Right lung (tissue), 10 donors: Measurements from ENCODE around the gene ZNF93. TPM values are rescaled to one million over a fixed set of nuclear protein-coding genes. Genes with fewer than 3 reads are reported as not detected.
A peak's percentile ranks its signal among the peaks of the same experiment; 100 is the strongest.
"Not testable (repeated sequence)": the region's sequence is repeated elsewhere in the genome, so short reads cannot be mapped to it uniquely, and the experiment has no call there.

Source experiments
- DNase-seq, 2 donors: peaks; one replicate each; pipeline ENCODE4 v3.0.0-alpha.2; 2013
- long read RNA-seq, 8 donors: transcript quantifications; one replicate each; lab custom pipeline, GENCODE V29; 2026
- polyA plus RNA-seq, 5 donors: library from polyadenylated mRNA; unstranded; fragments of 120-200 nt; gene quantifications; one replicate each; pipeline versions ENCODE4 v1.2.1 to v1.2.3, GENCODE V29; 2013; ENCODE audit warnings: inconsistent platforms in 1 of 5, low replicate concordance in 1 of 5; ENCODE audit not compliant: insufficient read length in 5 of 5, insufficient read depth in 1 of 5

ZNF93 gene
- 10 to 100 TPM; 11.2 to 24.2 (median 16.9) TPM for polyA plus RNA-seq
- long read RNA-seq, donor 1, transcript ZNF93-201 (4 exons, 2,648 nt), result major isoform, 6 of 6 reads
- long read RNA-seq, donor 1, partial matches to known transcripts, result 0 of 6 reads
- long read RNA-seq, donor 1, other reads (novel, unspliced or antisense), result 0 of 6 reads
- long read RNA-seq, donor 2, partial matches to known transcripts, result 0 of 2 reads
- long read RNA-seq, donor 2, other reads (novel, unspliced or antisense), result 0 of 2 reads
- long read RNA-seq, donor 3, transcript ZNF93-201 (4 exons, 2,648 nt), result major isoform, 5 of 5 reads
- long read RNA-seq, donor 3, partial matches to known transcripts, result 0 of 5 reads
- long read RNA-seq, donor 3, other reads (novel, unspliced or antisense), result 0 of 5 reads
- long read RNA-seq, donor 4, partial matches to known transcripts, result 0 of 4 reads
- long read RNA-seq, donor 4, other reads (novel, unspliced or antisense), result 0 of 4 reads
- long read RNA-seq, donor 5, transcript ZNF93-201 (4 exons, 2,648 nt), result major isoform, 5 of 5 reads
- long read RNA-seq, donor 5, partial matches to known transcripts, result 0 of 5 reads
- long read RNA-seq, donor 5, other reads (novel, unspliced or antisense), result 0 of 5 reads
- long read RNA-seq, donor 6, partial matches to known transcripts, result 0 of 3 reads
- long read RNA-seq, donor 6, other reads (novel, unspliced or antisense), result 0 of 3 reads
- long read RNA-seq, donor 7, partial matches to known transcripts, result 5 of 7 reads
- long read RNA-seq, donor 7, other reads (novel, unspliced or antisense), result 0 of 7 reads
- long read RNA-seq, donor 8, partial matches to known transcripts, result 0 of 1 reads
- long read RNA-seq, donor 8, other reads (novel, unspliced or antisense), result 0 of 1 reads

- DNase-seq, result peak; percentile 94 to 96
These were observed at the start of gene ZNF93 for GRCh38 chr19:19900729-19901444. Gene ZNF93, plus strand, starts transcription at chr19:19900946. Its CDS starts 143 bp downstream, at chr19:19901089.

- DNase-seq, result not testable (repeated sequence)
These were observed 49.0 kb upstream of the ZNF93 start for GRCh38 chr19:19851740-19852139.

GRCh38 chr19:19858751-19859150 is 42.0 kb upstream of the ZNF93 start:
- DNase-seq, result no peak

GRCh38 chr19:19860756-19861390 is 39.9 kb upstream of the ZNF93 start:
- peak; percentile 47 to 52 for DNase-seq

GRCh38 chr19:19865750-19866610 is 34.8 kb upstream of the ZNF93 start, which contains the start of gene ZNF253:
Gene ZNF253, plus strand, starts transcription at chr19:19865882. Its CDS starts 115 bp downstream, at chr19:19865997.
- peak; percentile 95 to 96 for DNase-seq

DNA sequence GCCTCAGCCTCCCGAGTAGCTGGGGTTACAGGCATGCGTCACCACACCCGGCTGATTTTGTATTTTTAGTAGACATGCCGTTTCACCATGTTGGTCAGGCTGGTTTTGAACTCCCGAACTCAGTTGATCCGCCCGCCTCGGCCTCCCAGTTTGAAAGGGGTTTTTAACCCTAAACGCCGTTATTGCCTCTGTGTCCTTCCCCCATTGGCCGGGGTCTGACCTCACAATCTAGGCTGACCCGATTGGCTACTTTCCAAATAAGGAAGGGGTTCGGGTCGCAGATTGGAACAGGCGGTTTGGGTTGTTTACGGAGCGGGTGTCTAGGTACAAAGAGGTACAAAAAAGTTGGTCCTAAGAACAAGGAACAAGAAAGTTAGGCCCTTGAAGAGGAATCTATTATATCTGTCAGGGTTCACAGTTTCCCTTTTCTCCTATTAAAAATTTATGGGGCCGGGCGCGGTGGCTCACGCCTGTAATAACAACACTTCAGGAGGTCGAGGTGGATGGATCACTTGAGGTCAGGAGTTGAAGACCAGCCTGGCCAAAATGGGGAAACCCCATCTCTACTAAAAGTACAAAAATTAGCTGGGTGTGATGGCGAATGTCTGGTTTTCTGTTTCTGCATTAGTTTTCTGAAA is 34.0 kb upstream of the ZNF93 start:
- peak in 1 of 2 donors; percentile 6 for DNase-seq

- not testable (repeated sequence) for DNase-seq
These were observed 30.7 kb upstream of the ZNF93 start for GRCh38 chr19:19870086-19870485.

- no peak for DNase-seq
These were observed 28.8 kb upstream of the ZNF93 start for GRCh38 chr19:19871932-19872331.

- DNase-seq, result no peak
These were observed 27.4 kb upstream of the ZNF93 start for GRCh38 chr19:19873381-19873780.

GRCh38 chr19:19877724-19878123 is 23.0 kb upstream of the ZNF93 start:
- peak; percentile 61 to 67 for DNase-seq

DNA sequence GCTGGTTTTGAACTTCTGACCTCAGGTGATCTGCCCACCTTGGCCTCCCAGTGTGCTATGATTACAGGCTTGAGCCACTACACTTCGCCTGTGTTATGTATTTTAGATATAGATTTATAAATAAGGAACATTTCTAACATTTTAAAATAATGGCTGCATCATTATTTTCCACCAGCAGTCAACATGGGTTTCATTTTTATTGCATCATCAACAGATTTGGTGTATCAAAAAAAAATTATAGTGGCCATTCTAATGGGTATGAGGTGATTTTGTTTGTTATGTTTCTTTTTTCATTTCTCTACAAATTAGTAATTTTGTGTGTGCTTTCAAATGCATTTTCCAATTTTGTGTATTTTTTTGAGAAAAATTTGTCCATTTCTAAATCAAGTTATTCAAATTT is 16.2 kb upstream of the ZNF93 start:
- no peak for DNase-seq

DNA sequence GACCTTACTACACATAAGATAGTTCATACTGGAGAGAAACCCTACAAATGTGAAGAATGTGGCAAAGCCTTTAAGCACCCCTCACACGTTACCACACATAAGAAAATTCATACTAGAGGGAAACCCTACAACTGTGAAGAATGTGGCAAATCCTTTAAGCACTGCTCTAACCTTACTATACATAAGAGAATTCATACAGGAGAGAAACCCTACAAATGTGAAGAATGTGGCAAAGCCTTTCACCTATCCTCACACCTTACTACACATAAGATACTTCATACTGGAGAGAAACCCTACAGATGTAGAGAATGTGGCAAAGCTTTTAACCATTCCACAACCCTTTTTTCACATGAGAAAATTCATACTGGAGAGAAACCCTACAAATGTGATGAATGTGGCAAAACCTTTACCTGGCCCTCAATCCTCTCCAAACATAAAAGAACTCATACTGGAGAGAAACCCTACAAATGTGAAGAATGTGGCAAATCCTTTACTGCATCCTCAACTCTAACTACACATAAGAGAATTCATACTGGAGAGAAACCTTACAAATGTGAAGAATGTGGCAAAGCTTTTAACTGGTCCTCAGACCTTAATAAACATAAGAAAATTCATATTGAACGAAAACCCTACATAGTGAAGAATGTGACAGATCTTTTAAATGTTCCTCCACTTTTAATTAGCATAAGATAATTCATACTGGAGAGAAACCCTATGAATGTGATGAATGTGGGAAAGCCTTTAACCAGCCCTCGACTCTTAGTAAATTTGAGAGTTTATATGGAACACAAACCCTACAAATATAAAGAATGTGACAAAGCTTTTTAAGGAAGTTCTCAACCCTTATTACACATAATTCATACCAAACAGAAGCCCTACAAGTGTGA is 8.4 kb upstream of the ZNF93 start:
- not testable (repeated sequence) for DNase-seq

DNA sequence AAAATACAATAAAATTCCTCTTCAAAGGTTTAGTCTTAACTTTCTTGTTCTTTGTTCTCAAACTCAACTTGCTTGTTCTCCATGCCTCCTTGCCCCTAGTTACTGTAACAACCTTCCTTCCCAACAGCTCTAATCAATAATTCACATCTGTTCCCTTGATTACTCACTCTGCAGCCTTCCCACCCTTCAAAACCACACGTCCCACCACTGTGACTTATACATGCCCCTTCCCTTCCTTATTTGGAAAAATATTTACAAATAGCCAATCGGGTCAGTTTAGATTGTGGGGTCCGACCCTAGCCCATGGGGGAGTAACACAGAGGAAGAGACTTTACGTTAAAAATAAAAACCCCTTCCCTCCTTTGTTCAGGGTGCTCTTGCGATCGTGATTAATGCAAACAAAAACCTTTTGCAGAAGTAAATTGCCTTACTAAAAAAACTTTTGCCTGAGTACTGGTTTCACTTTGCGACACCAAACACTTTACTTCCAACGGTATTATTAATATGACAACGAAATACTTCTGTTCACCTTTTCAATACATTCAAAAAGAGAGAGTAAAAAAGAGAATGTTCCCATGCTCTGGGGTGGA is 512 bp upstream of the ZNF93 start:
- no peak for DNase-seq

DNA sequence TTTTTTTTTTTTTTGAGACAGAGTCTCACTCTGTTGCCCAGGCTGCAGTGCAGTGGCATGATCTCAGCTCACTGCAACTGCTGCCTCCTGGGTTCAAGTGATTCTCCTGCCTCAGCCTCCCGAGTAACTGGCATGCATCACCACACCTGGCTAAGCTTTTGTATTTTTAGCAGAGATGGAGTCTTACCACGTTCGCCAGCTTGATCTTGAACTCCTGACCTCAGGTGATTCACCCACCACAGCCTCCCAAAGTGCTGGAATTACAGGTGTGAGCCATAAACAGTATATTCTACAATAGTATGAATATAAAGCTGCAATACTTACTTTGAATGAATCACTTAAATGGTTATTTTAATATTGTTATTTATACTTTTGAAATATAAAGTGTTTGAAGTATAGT is 6.8 kb downstream of the ZNF93 start:
- DNase-seq, result not testable (repeated sequence)

GRCh38 chr19:19909654-19910053 is 8.9 kb downstream of the ZNF93 start:
- no peak for DNase-seq

GRCh38 chr19:19911150-19911549 is 10.4 kb downstream of the ZNF93 start:
- no peak for DNase-seq

DNA sequence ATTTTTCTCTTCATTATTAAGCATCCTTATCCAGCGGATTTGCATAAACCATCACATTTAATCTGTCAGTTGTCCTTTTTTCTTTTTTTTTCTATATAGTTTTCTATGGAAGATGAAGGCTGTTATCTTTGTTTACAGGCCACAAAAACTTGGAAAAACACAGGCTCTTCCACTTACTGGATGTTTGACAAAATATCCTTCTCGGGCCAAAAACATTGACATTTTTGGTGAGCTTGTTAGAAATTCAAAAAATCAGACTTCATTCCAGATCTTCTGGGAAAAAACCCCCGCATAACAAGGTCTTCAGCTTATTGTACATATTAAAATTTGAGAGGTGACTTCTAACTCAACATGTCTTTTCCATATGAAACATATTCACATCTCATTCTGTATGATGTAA is 13.8 kb downstream of the ZNF93 start:
- no peak for DNase-seq

DNA sequence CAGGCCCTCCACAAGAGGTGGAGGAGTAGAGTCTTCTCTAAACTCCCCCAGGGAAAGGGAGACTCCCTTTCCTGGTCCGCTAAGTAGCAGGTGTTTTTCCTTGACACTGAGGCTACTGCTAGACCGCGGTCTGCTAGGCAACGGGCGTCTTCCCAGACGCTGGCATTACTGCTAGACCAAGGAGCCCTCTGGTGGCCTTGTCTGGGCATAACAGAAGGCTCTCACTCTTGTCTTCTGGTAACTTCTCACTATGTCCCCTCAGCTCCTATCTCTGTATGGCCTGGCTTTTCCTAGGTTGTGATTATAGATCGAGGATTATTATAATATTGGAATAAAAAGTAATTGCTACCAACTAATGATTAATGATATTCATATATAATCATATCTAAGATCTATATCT is 29.7 kb downstream of the ZNF93 start:
- not testable (repeated sequence) for DNase-seq
